Measurements from ENCODE around the gene WDR90.

The WDR90 gene

DNA sequence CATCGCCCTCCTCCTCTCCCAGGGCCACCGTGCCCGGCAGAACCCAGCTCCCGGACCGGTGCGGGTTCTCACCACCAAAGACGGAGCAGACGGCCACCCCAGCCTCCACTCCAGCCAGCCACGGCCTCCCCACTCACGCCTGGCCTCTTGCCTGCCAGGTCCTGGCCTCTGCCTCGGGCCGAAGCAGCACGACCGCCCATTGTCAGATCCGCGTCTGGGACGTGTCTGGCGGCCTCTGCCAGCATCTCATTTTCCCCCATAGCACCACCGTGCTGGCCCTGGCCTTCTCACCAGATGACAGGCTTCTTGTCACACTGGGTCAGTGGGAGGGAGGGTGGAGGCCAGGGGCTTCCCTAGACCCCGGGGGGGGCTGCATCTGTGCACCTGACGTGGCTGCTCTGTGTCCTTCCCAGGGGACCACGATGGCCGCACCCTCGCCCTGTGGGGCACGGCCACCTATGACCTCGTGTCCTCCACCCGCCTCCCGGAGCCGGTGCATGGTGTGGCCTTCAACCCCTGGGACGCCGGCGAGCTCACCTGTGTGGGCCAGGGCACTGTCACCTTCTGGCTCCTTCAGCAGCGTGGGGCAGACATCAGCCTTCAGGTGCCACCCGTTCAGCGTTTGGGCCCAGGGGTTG lies 12.1 kb downstream of the WDR90 start:
- no peak for DNase-seq

DNA sequence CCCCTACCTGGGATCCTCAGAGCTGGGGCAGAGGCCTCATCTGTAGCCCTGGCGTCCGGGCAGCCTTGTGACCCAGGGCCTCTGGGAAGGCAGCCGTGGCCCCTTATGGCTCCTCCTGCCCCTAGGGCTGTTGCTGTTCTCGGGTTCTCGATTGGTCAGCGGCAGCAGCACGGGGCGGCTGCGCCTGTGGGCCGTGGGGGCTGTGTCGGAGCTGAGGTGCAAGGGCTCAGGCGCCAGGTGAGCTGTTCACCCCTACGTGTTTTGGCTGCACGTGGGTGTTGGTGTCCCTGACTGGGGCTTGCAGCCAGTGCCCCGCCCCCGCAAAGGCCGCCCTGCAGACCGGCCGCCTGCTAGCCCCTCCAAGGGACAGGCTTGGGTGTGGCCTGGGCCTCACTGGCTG lies 12.9 kb downstream of the WDR90 start:
- no peak for DNase-seq

- no peak for DNase-seq
These were observed 13.4 kb downstream of the WDR90 start for GRCh38 chr16:662597-662996.

DNA sequence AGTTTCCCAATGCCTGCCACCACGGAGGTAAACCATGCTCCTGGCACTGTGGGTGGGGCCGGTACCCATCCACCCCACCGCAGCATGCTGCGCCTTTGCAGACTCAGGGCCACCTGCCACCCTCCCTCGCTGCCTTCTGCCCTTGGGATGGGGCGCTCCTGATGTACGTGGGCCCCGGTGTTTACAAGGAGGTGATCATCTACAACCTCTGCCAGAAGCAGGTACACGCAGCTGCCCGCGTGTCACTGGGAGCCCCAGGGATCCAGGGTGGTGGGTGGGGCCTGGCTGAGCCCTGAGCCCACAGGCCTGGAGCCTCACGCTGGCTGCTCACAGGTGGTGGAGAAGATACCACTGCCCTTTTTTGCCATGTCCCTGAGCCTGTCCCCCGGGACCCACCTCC lies 17.4 kb downstream of the WDR90 start:
- DNase-seq: no peak

- no peak for DNase-seq
These were observed 18.1 kb downstream of the WDR90 start for GRCh38 chr16:667113-667779.

GRCh38 chr16:667780-668518 lies 18.8 kb downstream of the WDR90 start, which contains the start of gene RHOT2:
TSS of gene RHOT2 (plus strand) at chr16:668132. CDS start at chr16:668200, 68 bp downstream.
- DNase-seq: peak; percentile 91

- no peak for DNase-seq
These were observed 19.5 kb downstream of the WDR90 start for GRCh38 chr16:668519-669171.

- no peak for DNase-seq
These were observed 20.5 kb downstream of the WDR90 start for GRCh38 chr16:669666-670065.

DNA sequence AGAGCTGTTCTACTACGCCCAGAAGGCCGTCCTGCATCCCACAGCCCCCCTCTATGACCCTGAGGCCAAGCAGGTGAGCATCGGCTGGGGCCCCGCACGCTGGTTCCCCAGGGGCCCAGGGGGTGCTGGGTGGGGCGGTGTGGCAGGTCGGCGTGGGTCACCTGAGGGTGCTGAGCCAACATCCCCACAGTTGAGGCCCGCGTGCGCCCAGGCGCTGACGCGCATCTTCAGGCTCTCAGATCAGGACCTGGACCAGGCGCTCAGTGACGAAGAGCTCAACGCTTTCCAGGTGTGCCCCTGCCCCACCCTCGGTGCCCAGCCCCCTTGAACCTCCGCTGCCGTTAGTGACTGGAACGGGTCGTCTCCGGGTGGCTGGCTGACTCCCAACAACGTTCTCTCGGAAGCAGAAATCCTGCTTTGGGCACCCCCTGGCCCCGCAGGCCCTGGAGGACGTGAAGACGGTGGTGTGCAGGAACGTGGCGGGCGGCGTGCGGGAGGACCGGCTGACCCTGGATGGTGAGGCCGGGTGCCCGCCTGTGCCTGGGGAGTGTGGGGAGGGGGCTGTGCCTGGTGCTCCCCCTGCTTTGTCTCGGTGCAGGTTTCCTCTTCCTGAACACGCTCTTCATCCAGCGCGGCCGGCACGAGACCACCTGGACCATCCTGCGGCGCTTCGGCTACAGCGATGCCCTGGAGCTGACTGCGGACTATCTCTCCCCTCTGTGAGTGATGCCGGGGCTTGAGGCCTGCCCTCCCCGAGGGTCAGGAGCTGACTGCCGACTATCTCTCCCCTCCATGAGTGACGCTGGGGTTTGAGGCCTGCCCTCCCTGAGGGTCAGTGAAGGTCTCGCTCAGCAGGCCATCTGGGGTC lies 21.6 kb downstream of the WDR90 start:
- no peak for DNase-seq

DNA sequence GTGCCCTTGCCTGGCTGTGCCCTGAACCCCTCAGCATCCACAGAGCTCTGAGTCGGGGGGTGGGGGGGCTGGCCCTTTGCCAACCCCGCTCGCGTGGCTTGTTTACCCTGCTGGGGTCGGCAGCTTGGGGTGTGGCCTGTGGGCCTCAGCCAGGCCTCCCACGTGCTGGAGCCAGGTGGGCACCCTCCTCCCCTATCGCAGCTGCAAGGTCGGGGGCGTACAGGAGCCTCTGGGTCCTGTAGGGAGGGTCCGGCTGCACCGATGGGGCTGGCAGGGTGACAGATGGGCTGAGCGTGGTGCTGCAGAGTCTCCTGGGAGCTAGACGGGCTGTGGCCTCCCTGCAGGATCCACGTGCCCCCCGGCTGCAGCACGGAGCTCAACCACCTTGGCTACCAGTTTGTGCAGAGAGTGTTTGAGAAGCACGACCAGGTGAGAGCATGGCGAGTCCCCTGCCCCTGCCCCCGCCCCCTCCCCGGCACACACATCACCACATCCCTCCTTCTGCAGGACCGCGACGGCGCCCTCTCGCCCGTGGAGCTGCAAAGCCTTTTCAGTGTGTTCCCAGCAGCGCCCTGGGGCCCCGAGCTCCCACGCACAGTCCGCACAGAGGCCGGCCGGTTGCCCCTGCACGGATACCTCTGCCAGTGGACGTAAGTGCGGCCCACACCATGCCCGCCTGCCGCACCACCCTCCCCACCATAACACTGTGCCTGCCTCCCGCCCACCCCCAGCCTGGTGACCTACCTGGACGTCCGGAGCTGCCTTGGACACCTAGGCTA lies 22.4 kb downstream of the WDR90 start:
- no peak for DNase-seq

- no peak for DNase-seq
These were observed 23.2 kb downstream of the WDR90 start for GRCh38 chr16:672371-672770.

- DNase-seq: no peak
These were observed 23.7 kb downstream of the WDR90 start for GRCh38 chr16:672851-673250.

GRCh38 chr16:673399-673991 lies 24.3 kb downstream of the WDR90 start:
- DNase-seq: no peak

DNA sequence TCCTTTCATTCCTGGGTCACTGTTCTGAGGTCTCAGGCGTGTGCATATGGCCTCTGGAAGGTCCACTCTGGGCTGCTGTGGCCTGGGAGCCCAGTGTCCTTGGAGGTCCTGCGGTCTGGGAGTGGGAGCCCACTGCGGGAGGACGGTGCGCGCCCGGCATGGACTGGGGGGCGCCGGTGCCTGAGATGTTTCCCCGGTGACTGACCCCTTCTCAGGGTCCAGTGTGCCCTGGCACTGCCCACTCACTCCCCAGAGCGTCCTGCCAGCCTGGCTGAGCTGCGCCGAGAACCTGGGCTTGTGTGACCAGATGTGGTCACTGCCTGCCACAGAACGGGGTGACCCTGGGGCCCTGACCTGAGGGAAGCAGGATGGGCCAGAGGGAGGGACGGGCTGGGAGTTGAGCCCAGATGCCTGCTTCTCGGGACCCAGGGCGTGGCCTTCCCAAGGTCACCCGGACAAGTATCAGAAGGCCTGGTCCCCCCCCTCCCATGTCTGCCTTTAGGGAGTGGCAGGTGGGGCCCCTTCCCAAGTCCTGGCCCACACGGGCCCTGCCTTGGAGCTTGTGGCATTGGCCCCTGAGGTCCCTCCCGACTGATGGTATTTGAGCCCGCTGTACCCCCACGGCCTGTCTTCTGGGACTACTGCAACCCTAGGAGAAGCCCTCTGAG lies 25.2 kb downstream of the WDR90 start:
- no peak for DNase-seq

DNA sequence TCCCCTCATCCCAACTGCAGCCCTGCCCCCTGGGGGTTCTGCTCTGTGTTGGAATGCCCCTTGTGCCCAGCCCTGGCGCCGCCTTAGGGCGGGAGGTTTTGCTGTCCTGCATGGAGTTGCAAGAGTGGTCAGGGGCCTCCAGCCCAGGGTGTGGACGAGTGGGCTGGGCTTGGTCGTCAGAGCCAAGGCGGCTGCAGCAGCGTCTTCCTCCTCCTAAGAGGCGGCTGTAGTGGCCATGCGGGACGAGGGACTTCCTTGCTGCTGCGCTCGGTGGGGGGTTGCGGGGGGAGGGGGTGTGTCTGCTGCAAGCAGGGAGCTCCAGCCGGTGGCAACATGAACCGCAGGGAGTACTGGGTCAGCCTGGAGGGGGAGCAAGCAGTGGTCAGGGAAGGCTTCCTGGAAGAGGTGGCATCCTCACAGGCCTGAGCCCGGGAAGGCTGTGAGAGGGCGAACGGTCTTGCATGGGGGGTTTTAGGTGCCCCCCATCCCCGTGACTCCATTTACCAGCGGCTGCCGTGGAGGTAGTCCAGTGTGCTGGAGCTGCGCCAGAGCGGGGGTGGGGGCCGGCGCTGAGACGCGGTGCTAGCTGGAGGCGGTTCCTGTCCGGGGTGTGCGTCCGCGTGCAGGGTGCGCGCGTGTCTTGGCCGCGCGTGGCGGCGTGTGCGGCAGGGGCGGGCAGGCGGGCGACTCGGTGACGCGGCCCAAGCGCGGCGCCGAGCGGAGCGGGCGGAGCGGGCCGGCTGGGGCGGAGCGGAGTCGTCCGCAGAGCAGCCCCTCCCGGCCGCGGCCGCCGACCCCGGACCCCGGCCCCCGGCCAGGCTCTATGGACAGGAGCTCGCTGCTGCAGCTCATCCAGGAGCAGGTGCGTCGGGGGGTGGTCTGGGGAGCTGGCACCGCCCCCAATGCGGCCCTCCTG lies 26.1 kb downstream of the WDR90 start, which contains the start of gene RHBDL1:
Gene RHBDL1 (plus strand): TSS at position 704 of the 916 bp plus-strand sequence. CDS start 120 bp downstream, at position 824.
- peak; percentile 44 for DNase-seq

- DNase-seq: no peak
These were observed 26.9 kb downstream of the WDR90 start for GRCh38 chr16:675884-676564.

DNA sequence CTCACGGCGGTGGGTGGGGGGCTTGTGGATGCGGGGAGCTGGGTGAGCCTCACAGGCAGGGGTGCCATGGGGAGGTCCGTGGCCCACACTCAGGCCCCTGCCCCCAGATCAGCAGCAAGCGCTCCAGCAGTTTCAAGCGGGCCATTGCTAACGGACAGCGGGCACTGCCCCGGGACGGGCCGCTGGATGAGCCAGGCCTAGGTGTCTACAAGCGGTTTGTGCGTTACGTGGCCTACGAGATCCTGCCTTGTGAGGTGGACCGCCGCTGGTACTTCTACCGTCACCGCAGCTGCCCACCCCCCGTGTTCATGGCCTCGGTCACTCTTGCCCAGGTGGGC lies 27.4 kb downstream of the WDR90 start:
- no peak for DNase-seq

GRCh38 chr16:676913-677312 lies 27.7 kb downstream of the WDR90 start:
- DNase-seq: no peak

Data from EL (cell line).